HepG2 (cell line): ENCODE measurements around the gene IFT27.

Experiments used
- BRCA1 ChIP-seq: sonication (generic); formaldehyde crosslinking; IDR thresholded peaks from 2 replicates; pipeline ENCODE4 v1.4.0; 2020; ENCODE audit warnings: missing genetic modification reagents
- EZH2 ChIP-seq: conservative IDR thresholded peaks from 2 replicates; pipeline ENCODE4 v1.6.1; 2012; ENCODE audit warnings: mild to moderate bottlenecking, low read depth, low read length, moderate library complexity
- PRPF4 ChIP-seq: fragments of 200-400 bp; formaldehyde crosslinking; IDR thresholded peaks from 2 replicates; pipeline ENCODE4 v1.6.1; 2016; ENCODE audit warnings: low read length, low read depth; ENCODE audit not compliant: poor library complexity, severe bottlenecking
- SNAPC2 ChIP-seq: sonication (generic); formaldehyde crosslinking; IDR thresholded peaks from 2 replicates; pipeline ENCODE4 v1.8.1; 2022; ENCODE audit warnings: mild to moderate bottlenecking, missing genetic modification reagents
- TAF1 ChIP-seq: sonication (generic); formaldehyde crosslinking; IDR thresholded peaks from 2 replicates; pipeline ENCODE4 v1.4.0; 2020; ENCODE audit warnings: missing genetic modification reagents
- TF ChIP-seq, protein P1 (sequence below): sonication (generic); formaldehyde crosslinking; IDR thresholded peaks from 2 replicates; pipeline ENCODE4 v1.5.0; 2020; ENCODE audit warnings: mild to moderate bottlenecking, missing genetic modification reagents, moderate library complexity
- TF ChIP-seq, protein P2 (sequence below): fragments of 450-650 bp; IDR thresholded peaks from 2 replicates; pipeline ENCODE4 v1.6.1; 2017; ENCODE audit warnings: mild to moderate bottlenecking

DNA sequence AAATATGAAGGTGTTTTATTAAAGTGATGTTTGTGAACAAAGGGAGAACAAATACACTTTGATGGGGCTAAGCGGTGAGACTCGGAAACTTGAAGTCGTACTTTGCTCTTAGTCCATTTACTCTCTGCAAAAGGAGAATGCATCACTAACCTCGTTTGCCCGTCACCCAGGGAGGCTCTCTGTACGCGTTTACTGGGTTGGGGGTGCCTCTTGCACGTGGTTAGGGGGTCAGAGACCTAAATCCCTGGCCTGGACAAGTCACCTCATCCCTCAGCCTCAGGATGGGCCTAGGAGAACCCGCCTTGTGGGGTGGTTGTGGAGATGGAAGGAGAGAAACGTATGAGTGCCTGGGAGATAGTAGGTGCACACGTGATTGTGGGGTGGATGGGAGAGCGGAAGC is 803 bp upstream of the IFT27 start:
- no peak for TF ChIP-seq BRCA1 (CRISPR knock-in tag)
- TF ChIP-seq, protein P1, sequence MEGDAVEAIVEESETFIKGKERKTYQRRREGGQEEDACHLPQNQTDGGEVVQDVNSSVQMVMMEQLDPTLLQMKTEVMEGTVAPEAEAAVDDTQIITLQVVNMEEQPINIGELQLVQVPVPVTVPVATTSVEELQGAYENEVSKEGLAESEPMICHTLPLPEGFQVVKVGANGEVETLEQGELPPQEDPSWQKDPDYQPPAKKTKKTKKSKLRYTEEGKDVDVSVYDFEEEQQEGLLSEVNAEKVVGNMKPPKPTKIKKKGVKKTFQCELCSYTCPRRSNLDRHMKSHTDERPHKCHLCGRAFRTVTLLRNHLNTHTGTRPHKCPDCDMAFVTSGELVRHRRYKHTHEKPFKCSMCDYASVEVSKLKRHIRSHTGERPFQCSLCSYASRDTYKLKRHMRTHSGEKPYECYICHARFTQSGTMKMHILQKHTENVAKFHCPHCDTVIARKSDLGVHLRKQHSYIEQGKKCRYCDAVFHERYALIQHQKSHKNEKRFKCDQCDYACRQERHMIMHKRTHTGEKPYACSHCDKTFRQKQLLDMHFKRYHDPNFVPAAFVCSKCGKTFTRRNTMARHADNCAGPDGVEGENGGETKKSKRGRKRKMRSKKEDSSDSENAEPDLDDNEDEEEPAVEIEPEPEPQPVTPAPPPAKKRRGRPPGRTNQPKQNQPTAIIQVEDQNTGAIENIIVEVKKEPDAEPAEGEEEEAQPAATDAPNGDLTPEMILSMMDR (CRISPR knock-in tag) = no peak
- TF ChIP-seq, protein P2, sequence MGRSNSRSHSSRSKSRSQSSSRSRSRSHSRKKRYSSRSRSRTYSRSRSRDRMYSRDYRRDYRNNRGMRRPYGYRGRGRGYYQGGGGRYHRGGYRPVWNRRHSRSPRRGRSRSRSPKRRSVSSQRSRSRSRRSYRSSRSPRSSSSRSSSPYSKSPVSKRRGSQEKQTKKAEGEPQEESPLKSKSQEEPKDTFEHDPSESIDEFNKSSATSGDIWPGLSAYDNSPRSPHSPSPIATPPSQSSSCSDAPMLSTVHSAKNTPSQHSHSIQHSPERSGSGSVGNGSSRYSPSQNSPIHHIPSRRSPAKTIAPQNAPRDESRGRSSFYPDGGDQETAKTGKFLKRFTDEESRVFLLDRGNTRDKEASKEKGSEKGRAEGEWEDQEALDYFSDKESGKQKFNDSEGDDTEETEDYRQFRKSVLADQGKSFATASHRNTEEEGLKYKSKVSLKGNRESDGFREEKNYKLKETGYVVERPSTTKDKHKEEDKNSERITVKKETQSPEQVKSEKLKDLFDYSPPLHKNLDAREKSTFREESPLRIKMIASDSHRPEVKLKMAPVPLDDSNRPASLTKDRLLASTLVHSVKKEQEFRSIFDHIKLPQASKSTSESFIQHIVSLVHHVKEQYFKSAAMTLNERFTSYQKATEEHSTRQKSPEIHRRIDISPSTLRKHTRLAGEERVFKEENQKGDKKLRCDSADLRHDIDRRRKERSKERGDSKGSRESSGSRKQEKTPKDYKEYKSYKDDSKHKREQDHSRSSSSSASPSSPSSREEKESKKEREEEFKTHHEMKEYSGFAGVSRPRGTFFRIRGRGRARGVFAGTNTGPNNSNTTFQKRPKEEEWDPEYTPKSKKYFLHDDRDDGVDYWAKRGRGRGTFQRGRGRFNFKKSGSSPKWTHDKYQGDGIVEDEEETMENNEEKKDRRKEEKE = no peak
- no peak for TF ChIP-seq TAF1 (CRISPR knock-in tag)
- TF ChIP-seq EZH2 = no peak
- TF ChIP-seq PRPF4 = no peak
- TF ChIP-seq SNAPC2 = no peak
